ENCODE measurements around the gene DTX3. TPM values are rescaled to one million over a fixed set of nuclear protein-coding genes. Genes with fewer than 3 reads are reported as not detected.

DTX3 gene
- total RNA-seq, 4 donors from 2014 or later, result 10.4 to 19.0 (median 12.1) TPM

GRCh38 chr12:57600395-57600794 is 4.2 kb upstream of the DTX3 start:
- WGBS, result 64% methylated on average over 2 of the region's 2 CpGs
- H3K27ac ChIP-seq, result no peak overlapping the region
- H3K36me3 ChIP-seq, result peaks cover 65% of the 10 kb centered on the region
- no peak for DNase-seq (ENCODE audit: low spot score in 2 of 2)
- H3K9me3 ChIP-seq, result no peaks in the 10 kb centered on the region
- no peak overlapping the region for H3K4me3 ChIP-seq
- no peaks in the 10 kb centered on the region for H3K27me3 ChIP-seq
- H3K4me1 ChIP-seq, result peaks cover 21% of the 10 kb centered on the region
- TF ChIP-seq POLR2AphosphoS5 (IDR thresholded peaks at IDR 0.05) (no peak), POLR2A (IDR thresholded peaks at IDR 0.05) (no peak)

GRCh38 chr12:57602544-57602943 is 2.1 kb upstream of the DTX3 start:
- no peak for TF ChIP-seq POLR2AphosphoS5 (IDR thresholded peaks at IDR 0.05)
- TF ChIP-seq POLR2A (IDR thresholded peaks at IDR 0.05), result no peak
- TF ChIP-seq CTCF (IDR thresholded peaks at IDR 0.05), result no peak
- TF ChIP-seq EP300 (IDR thresholded peaks at IDR 0.05), result no peak
- H3K9me3 ChIP-seq, result no peaks in the 10 kb centered on the region
- H3K4me1 ChIP-seq, result peaks cover 24% of the 10 kb centered on the region
- no peak overlapping the region for H3K4me3 ChIP-seq
- no peak for DNase-seq (ENCODE audit: low spot score in 2 of 2)
- H3K36me3 ChIP-seq, result peaks cover 50% of the 10 kb centered on the region
- no peaks in the 10 kb centered on the region for H3K27me3 ChIP-seq
- H3K27ac ChIP-seq, result no peak overlapping the region

- peaks cover 43% of the 10 kb centered on the region for H3K36me3 ChIP-seq
- H3K4me3 ChIP-seq, result no peak overlapping the region
- WGBS, result 60% methylated on average over 2 of the region's 2 CpGs
These were observed 1.3 kb upstream of the DTX3 start for GRCh38 chr12:57603324-57603723.

GRCh38 chr12:57603815-57604453 is 690 bp upstream of the DTX3 start:
- Histone ChIP-seq H3K27ac (peak overlapping the region; percentile 81), H3K27me3 (no peaks in the 10 kb centered on the region), H3K36me3 (peaks cover 38% of the 10 kb centered on the region), H3K4me1 (peaks cover 24% of the 10 kb centered on the region), H3K4me3 (peak overlapping the region; percentile 64), H3K9me3 (no peaks in the 10 kb centered on the region)
- WGBS, result 16% methylated on average over 6 of the region's 6 CpGs
- DNase-seq (ENCODE audit: low spot score in 2 of 2), result no peak
- no peak for TF ChIP-seq EP300 (IDR thresholded peaks at IDR 0.05)
- TF ChIP-seq POLR2A (IDR thresholded peaks at IDR 0.05), result no peak
- no peak for TF ChIP-seq CTCF (IDR thresholded peaks at IDR 0.05)
- no peak for TF ChIP-seq POLR2AphosphoS5 (IDR thresholded peaks at IDR 0.05)

More at GRCh38 chr12:57603324-57603723, 1.3 kb upstream of the DTX3 start:
- H3K27me3 ChIP-seq, result no peaks in the 10 kb centered on the region
- no peak for DNase-seq (ENCODE audit: low spot score in 2 of 2)
- H3K4me1 ChIP-seq, result peaks cover 24% of the 10 kb centered on the region
- no peaks in the 10 kb centered on the region for H3K9me3 ChIP-seq
- no peak for TF ChIP-seq CTCF (IDR thresholded peaks at IDR 0.05)
- TF ChIP-seq POLR2A (IDR thresholded peaks at IDR 0.05), result no peak
- no peak for TF ChIP-seq POLR2AphosphoS5 (IDR thresholded peaks at IDR 0.05)
- TF ChIP-seq EP300 (IDR thresholded peaks at IDR 0.05), result no peak
- H3K27ac ChIP-seq, result no peak overlapping the region

GRCh38 chr12:57604992-57605810 is 577 bp downstream of the DTX3 start:
- Histone ChIP-seq H3K4me1 (peaks cover 34% of the 10 kb centered on the region), H3K27me3 (no peaks in the 10 kb centered on the region), H3K4me3 (peak overlapping the region; percentile 64), H3K36me3 (peaks cover 26% of the 10 kb centered on the region), H3K27ac (peak overlapping the region; percentile 81), H3K9me3 (no peaks in the 10 kb centered on the region)
- 5% methylated on average over 7 of the region's 25 CpGs for WGBS
- TF ChIP-seq POLR2AphosphoS5 (IDR thresholded peaks at IDR 0.05) (no peak), CTCF (IDR thresholded peaks at IDR 0.05) (no peak), POLR2A (IDR thresholded peaks at IDR 0.05) (no peak)
- DNase-seq (ENCODE audit: low spot score in 2 of 2), result no peak
